Neural crest cell (in vitro differentiated cells): ENCODE results near the gene MLLT1. TPM values are rescaled to one million over a fixed set of nuclear protein-coding genes. Genes with fewer than 3 reads are reported as not detected.

Experiments
- DNase-seq: peaks from one replicate; pipeline ENCODE4 v3.0.0; 2021; ENCODE audit warnings: low read depth, mixed read lengths, low spot score
- H3K27ac Mint-ChIP-seq: one replicate; pipeline ENCODE4 v1.8.0; 2021; ENCODE audit warnings: mild to moderate bottlenecking, mixed read lengths; ENCODE audit not compliant: unreplicated experiment
- H3K27me3 Mint-ChIP-seq: 2 replicates; pipeline ENCODE4 v1.8.0; 2021; ENCODE audit warnings: low read depth, mild to moderate bottlenecking, mixed read lengths
- H3K36me3 Mint-ChIP-seq: 2 replicates; pipeline ENCODE4 v1.8.0; 2021; ENCODE audit warnings: low read depth, mild to moderate bottlenecking, mixed read lengths
- H3K4me1 Mint-ChIP-seq: 2 replicates; pipeline ENCODE4 v1.8.0; 2021; ENCODE audit warnings: mixed read lengths
- H3K4me3 Mint-ChIP-seq: one replicate; pipeline ENCODE4 v1.8.0; 2021; ENCODE audit warnings: mild to moderate bottlenecking, mixed read lengths
- H3K9me3 Mint-ChIP-seq: 2 replicates; pipeline ENCODE4 v1.8.0; 2021; ENCODE audit warnings: mixed read lengths
- total RNA-seq: library from RNA; stranded (reverse); gene quantifications from 2 replicates; pipeline ENCODE4 v1.2.1, GENCODE V29; 2021
- TF ChIP-seq, protein P1 (sequence below): fragments of 200-600 bp; sonication (generic); conservative IDR thresholded peaks from 2 replicates; pipeline ENCODE4 v1.5.0; 2021; ENCODE audit warnings: antibody characterized with exemption, mild to moderate bottlenecking

Gene MLLT1
- total RNA-seq, 1 donor from 2014 or later: 86.4 TPM

DNA sequence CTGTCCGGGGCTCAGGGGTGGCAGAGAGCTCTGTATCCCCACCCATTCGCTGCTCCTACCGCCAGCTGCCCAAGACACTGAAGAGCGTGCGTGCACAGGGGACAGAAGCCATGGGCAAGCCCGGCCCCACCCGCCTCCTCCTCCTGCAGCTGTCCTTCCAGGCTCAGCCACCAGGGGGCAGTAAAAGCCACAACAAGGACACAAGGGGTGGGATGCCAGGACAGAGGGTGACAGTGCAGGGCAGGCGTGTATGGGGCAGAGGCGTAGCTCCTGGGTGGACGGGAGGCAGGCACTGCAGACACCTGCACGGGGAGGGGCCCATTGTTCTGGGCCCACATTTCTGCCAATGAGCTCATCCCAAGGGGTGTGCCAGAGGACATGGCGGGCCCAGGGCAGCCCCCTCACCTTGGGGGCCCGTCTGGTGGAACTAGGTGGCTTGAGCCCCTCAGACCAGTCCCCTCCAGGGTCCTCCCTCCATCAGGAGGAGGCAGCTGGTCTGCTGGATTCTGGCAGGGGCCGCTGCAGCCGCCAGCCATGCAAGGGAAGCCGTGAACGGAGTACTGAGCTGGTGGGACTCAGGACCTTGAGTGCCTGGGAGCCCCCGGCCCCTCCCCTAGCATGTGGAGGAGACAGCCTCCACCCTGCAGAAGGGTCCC, 61.2 kb downstream of the MLLT1 start:
- H3K36me3 Mint-ChIP-seq: no peaks in the 10 kb centered on the region
- TF ChIP-seq, protein P1, sequence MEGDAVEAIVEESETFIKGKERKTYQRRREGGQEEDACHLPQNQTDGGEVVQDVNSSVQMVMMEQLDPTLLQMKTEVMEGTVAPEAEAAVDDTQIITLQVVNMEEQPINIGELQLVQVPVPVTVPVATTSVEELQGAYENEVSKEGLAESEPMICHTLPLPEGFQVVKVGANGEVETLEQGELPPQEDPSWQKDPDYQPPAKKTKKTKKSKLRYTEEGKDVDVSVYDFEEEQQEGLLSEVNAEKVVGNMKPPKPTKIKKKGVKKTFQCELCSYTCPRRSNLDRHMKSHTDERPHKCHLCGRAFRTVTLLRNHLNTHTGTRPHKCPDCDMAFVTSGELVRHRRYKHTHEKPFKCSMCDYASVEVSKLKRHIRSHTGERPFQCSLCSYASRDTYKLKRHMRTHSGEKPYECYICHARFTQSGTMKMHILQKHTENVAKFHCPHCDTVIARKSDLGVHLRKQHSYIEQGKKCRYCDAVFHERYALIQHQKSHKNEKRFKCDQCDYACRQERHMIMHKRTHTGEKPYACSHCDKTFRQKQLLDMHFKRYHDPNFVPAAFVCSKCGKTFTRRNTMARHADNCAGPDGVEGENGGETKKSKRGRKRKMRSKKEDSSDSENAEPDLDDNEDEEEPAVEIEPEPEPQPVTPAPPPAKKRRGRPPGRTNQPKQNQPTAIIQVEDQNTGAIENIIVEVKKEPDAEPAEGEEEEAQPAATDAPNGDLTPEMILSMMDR: peak; percentile 89
- H3K27me3 Mint-ChIP-seq: peaks cover 2% of the 10 kb centered on the region
- no peaks in the 10 kb centered on the region for H3K9me3 Mint-ChIP-seq
- H3K27ac Mint-ChIP-seq: peak overlapping the region; percentile 95
- peaks cover 14% of the 10 kb centered on the region for H3K4me1 Mint-ChIP-seq
- peak overlapping the region; percentile 68 for H3K4me3 Mint-ChIP-seq
- peak; percentile 96 for DNase-seq

DNA sequence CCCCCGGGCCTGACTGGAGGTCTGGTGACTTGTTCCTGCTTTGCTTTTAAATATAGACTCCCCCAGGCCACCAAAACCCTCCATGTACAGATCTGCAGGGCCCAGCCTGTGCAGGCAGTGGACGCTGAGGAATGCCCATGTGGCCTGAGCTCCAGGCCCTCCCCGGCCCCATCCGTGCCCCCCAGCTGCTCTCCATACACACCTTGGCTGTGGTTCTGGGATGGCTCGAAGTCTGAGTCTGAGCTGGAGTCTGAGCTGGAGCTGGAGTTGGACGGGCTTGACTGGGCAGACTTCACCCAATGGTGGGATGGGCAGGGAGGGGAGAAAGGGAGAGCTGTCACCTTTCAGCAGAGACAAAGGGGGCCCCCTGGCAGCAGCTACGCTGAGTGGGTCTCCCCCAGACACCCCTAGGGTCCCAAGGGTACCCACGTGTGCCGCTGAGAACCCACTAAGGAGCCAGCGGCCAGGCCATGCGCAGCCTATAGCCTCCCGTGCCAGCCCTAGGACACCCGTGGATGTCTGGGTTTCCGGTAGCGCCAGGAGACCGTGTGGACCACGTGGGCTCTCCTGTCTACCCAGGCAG, 61.9 kb downstream of the MLLT1 start:
- H3K4me3 Mint-ChIP-seq: no peak overlapping the region
- peaks cover 14% of the 10 kb centered on the region for H3K4me1 Mint-ChIP-seq
- peaks cover 2% of the 10 kb centered on the region for H3K27me3 Mint-ChIP-seq
- no peak for DNase-seq
- H3K27ac Mint-ChIP-seq: peak overlapping the region; percentile 95
- TF ChIP-seq, protein P1: no peak
- no peaks in the 10 kb centered on the region for H3K9me3 Mint-ChIP-seq
- H3K36me3 Mint-ChIP-seq: no peaks in the 10 kb centered on the region

DNA sequence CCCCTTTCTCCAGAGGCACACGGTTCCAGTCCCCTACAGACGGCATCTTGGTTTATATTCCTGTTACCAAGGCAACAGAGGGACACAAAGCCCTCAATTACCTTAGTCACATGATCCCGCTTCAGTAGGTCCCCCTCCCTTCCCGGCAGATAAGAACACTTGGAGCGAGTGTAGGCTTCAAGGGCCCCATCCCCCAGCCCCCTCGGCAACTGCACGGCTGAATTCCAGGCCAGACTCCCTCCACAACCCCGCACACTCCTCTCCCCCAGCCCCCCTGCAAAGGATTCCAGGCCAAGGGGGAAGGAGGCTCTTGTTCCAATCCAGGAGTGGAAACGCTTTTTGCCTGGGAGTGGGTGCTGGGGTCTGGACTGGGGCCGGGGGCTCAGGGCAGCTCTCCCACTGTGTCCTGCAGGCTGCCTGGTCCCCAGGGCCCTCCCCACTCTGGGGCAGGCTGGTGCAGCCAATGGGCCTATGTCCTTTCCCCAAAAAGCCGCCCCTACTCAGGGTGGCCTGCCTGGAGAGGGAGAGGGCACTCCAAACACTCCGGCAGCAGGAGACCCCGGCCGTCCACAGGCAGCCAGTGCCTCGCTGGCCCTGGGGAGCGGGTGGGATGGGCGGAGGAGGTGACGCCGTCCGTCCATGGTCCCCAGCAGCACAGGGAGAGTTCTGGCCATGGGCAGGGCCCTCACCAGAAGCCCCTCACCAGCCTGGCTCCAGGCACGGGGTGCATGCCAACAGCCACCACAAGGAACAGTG, 62.6 kb downstream of the MLLT1 start:
- DNase-seq: peak; percentile 55
- peak overlapping the region; percentile 92 for H3K27ac Mint-ChIP-seq

DNA sequence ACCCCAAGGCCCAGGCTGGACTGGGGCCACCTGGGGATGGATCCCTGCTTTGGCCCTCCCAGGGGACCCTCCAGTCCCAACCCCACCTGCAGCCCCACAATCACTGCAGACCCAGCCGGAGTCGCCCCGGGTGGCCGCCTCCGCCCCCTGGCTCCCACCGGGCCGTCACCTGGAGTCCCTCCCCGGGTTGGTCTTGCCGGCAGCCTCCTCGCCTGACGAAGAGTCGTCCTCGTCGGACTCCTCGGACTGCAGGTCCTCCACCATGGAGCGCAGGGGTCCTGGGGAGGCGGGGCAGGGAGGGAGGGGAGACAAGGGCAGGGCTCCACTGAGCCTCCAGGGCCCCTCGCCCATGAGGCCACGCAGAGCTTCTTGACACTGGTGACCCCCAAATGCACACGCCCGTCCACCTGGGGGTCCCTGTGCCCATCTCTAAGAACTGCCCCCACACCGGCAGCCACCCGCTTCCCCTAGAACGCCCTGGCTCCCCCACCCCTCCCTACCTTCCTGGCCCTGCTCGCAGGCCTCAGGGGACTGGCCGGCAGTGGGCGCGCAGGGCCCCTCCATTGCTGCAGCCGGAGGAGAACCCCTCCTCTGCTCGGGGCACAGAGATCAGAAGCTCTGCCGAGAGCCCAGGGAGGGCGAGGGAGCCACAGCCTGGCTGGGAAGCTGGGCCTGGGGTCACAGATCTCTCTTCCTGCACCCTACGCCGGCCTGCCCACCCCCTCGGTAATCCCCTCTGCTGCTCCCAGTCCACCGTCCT, 63.4 kb downstream of the MLLT1 start:
- Mint-ChIP-seq H3K4me3 (peak overlapping the region; percentile 81), H3K4me1 (peaks cover 14% of the 10 kb centered on the region), H3K27ac (peak overlapping the region; percentile 92), H3K27me3 (peaks cover 2% of the 10 kb centered on the region), H3K36me3 (peaks cover 2% of the 10 kb centered on the region), H3K9me3 (no peaks in the 10 kb centered on the region)
- TF ChIP-seq, protein P1: no peak
- DNase-seq: no peak

More for the DNA sequence above, 62.6 kb downstream of the MLLT1 start:
- Mint-ChIP-seq H3K4me3 (peak overlapping the region; percentile 81), H3K9me3 (no peaks in the 10 kb centered on the region), H3K27me3 (peaks cover 2% of the 10 kb centered on the region), H3K4me1 (peaks cover 14% of the 10 kb centered on the region), H3K36me3 (peaks cover 2% of the 10 kb centered on the region)
- TF ChIP-seq, protein P1: no peak

DNA sequence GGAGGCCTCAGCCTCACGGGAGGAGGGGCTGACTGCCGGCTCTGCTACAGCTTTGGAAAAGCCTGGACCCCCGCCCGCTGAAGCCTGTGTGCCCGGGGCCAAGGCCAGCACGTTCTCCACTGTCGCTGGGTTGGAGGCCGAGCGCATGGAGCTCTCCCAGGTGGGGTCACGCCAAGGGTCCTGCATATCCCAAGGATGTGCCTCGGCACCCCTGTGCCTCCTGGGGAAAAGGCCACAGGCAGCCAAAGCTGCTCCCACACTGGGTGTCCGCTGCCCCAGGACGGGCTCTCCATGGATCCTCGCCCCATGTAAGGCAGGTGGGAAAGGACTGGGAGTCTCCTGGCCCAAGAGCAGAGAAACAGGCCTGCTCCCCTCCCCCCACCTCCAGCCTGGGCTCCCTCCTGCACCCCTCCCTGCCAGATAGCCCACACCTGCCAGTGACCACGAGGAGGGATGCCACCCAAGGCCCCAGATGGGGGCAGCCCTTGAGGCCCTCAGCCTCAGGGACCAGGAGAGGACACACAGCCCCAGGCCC, 64.0 kb downstream of the MLLT1 start:
- Mint-ChIP-seq H3K27ac (no peak overlapping the region), H3K27me3 (peaks cover 2% of the 10 kb centered on the region), H3K4me1 (peaks cover 14% of the 10 kb centered on the region), H3K9me3 (no peaks in the 10 kb centered on the region), H3K36me3 (peaks cover 2% of the 10 kb centered on the region), H3K4me3 (no peak overlapping the region)
- DNase-seq: no peak
- TF ChIP-seq, protein P1: no peak
